GM21717 (cell line): ENCODE data around the gene SLC28A2.
"Not testable (repeated sequence)": the region's sequence is repeated elsewhere in the genome, so short reads cannot be mapped to it uniquely, and the experiment has no call there.

Experiments
- ATAC-seq: cut with Tn5 transposase; IDR thresholded peaks from one replicate; pipeline ENCODE4 v1.9.1; 2021; ENCODE audit warnings: mild to moderate bottlenecking, moderate library complexity; ENCODE audit not compliant: unreplicated experiment

Gene SLC28A2

GRCh38 chr15:45251888-45252287 is at the start of gene SLC28A2:
TSS of gene SLC28A2 (plus strand) at chr15:45252234. CDS start at chr15:45253216, 982 bp downstream.
- no peak for ATAC-seq

- ATAC-seq, result no peak
These were observed 48.9 kb upstream of the SLC28A2 start for GRCh38 chr15:45203182-45203581.

GRCh38 chr15:45205192-45205591 is 46.8 kb upstream of the SLC28A2 start:
- no peak for ATAC-seq

GRCh38 chr15:45212493-45212892 is 39.5 kb upstream of the SLC28A2 start:
- no peak for ATAC-seq

GRCh38 chr15:45221053-45221599 is 30.9 kb upstream of the SLC28A2 start:
- no peak for ATAC-seq

GRCh38 chr15:45221967-45222366 is 30.1 kb upstream of the SLC28A2 start:
- ATAC-seq, result no peak

- no peak for ATAC-seq
These were observed 27.3 kb upstream of the SLC28A2 start for GRCh38 chr15:45224621-45225217.

- no peak for ATAC-seq
These were observed 26.3 kb upstream of the SLC28A2 start for GRCh38 chr15:45225506-45226273.

- ATAC-seq, result no peak
These were observed 23.1 kb upstream of the SLC28A2 start for GRCh38 chr15:45228931-45229330.

GRCh38 chr15:45230245-45230965 is 21.6 kb upstream of the SLC28A2 start:
- no peak for ATAC-seq

- ATAC-seq, result no peak
These were observed 20.9 kb upstream of the SLC28A2 start for GRCh38 chr15:45231132-45231531.

- ATAC-seq, result no peak
These were observed 20.0 kb upstream of the SLC28A2 start for GRCh38 chr15:45231864-45232562.

- ATAC-seq, result no peak
These were observed 17.3 kb upstream of the SLC28A2 start for GRCh38 chr15:45234562-45235235.

- not testable (repeated sequence) for ATAC-seq
These were observed 15.2 kb upstream of the SLC28A2 start for GRCh38 chr15:45236806-45237205.

GRCh38 chr15:45242289-45242688 is 9.7 kb upstream of the SLC28A2 start:
- ATAC-seq, result no peak

- ATAC-seq, result no peak
These were observed 2.8 kb upstream of the SLC28A2 start for GRCh38 chr15:45249125-45249780.

GRCh38 chr15:45253330-45253729 is 1.3 kb downstream of the SLC28A2 start:
- ATAC-seq, result no peak

- no peak for ATAC-seq
These were observed 2.4 kb downstream of the SLC28A2 start for GRCh38 chr15:45254405-45254804.

GRCh38 chr15:45254824-45255223 is 2.8 kb downstream of the SLC28A2 start:
- ATAC-seq, result not testable (repeated sequence)

- ATAC-seq, result no peak
These were observed 7.8 kb downstream of the SLC28A2 start for GRCh38 chr15:45259796-45260195.
